Ovary (tissue), 3 donors: ENCODE results near the gene SUPT4H1.

Source experiments
- CTCF ChIP-seq, 3 donors: fragments of 450-650 bp in 2 of 3; fragments of 200-600 bp in 1 of 3; IDR thresholded peaks; one replicate each; pipeline versions ENCODE4 v1.5.1 to v1.8.0; 2016 to 2022; ENCODE audit warnings: antibody characterized with exemption in 3 of 3, mild to moderate bottlenecking in 1 of 3
- EP300 ChIP-seq: sonication (generic); formaldehyde crosslinking; IDR thresholded peaks from one replicate; pipeline ENCODE4 v1.6.1; 2017; ENCODE audit warnings: antibody characterized with exemption
- POLR2A ChIP-seq: fragments of 450-650 bp; IDR thresholded peaks from one replicate; pipeline ENCODE4 v1.6.1; 2017; ENCODE audit warnings: antibody characterized with exemption, mild to moderate bottlenecking, moderate library complexity
- donor health status: DM: no; HTN: no; CAD: no.

GRCh38 chr17:58312021-58312630 is 39.9 kb downstream of the SUPT4H1 start:
- TF ChIP-seq CTCF (IDR thresholded peaks at IDR 0.05), result no peak
- TF ChIP-seq EP300, result no peak
- no peak for TF ChIP-seq POLR2A
